ENCODE measurements around the gene SATB2. TPM values are rescaled to one million over a fixed set of nuclear protein-coding genes. Genes with fewer than 3 reads are reported as not detected.

Gene SATB2
- total RNA-seq, 1 donor, result 53.2 TPM

- H2AFZ ChIP-seq (ENCODE audit: low read length), result no peak overlapping the region
- no peaks in the 10 kb centered on the region for H4K20me1 ChIP-seq (ENCODE audit: insufficient read depth, low read length)
- H3K27me3 ChIP-seq (ENCODE audit: insufficient read depth, low read length), result no peaks in the 10 kb centered on the region
- TF ChIP-seq CTCF (IDR thresholded peaks at IDR 0.05; ENCODE audit: extremely low read depth, low read depth, low read length), result no peak
- peaks cover 11% of the 10 kb centered on the region for H3K4me1 ChIP-seq (ENCODE audit: insufficient read depth, low read length)
- H3K4me2 ChIP-seq (ENCODE audit: insufficient read depth, low read length), result no peak overlapping the region
- H3K27ac ChIP-seq (ENCODE audit: low read depth, low read length), result no peak overlapping the region
- DNase-seq (ENCODE audit: insufficient read length, low spot score, missing footprints), result no peak
- no peaks in the 10 kb centered on the region for H3K9me3 ChIP-seq (ENCODE audit: low read depth, low read length)
- H3K4me3 ChIP-seq (ENCODE audit: insufficient read depth, low read length), result no peak overlapping the region
- peaks cover 60% of the 10 kb centered on the region for H3K36me3 ChIP-seq (ENCODE audit: insufficient read depth, low read length)
- peaks cover 16% of the 10 kb centered on the region for H3K79me2 ChIP-seq (ENCODE audit: insufficient read depth, low read length)
These were observed 140.9 kb downstream of the SATB2 start for GRCh38 chr2:199316851-199317250.

DNA sequence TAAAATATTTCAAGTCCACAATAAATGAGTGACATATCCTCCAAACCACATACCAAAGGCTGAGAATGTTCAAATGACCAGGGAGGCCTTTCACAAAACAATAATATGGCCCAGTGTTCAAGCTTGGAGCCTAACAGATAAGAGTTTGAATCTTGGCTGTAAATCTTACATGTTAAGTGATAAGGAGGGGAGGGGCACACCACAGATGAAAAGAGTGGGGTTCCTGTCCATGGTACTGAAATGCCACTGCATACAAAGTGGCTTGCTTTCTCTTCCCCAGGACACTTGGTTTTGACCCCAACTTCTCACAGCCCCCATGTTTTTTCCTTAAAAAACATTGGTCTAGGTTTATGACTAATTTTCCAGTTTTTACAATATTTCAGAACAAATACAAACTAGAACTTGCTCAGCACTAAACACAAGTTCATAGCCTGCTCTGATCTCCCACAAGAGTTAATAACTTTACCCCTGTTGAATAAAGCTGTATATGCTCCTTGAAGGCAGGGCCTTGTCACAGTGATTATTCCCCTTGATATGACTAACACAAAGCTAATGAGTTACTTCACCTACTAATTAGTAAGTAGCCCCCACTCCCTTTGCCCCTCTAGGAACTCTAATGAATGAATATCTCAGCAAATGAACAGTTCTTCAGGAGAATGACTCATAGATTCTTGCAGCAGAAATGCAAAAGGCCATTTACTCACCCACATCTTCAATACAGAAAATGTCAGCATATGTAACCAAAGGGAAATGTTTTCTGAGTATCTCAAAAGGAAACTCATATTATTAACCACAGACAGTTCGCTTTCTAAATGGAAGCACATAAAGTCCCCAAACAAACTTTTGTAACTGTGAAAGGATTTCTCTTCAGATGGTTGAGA lies 142.2 kb downstream of the SATB2 start:
- no peak for DNase-seq (ENCODE audit: insufficient read length, low spot score, missing footprints)

DNA sequence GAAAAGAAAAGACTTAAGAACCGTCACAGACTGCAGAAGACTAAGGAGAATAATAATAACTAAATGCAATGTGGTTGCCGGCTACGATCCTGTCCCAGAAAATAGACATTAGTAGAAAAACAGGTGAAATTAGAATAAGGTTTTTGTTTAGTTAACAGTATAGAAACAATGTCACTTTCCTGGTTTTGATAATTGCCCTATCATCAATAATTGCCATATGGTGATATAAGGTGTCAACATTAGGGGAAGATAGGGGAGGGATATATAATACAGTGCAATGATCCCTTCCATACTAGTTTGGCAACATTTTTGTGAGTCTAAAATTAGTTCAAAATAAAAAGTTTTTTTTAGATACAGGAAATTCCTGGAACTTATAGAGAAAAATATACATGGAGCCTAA lies 144.8 kb downstream of the SATB2 start:
- TF ChIP-seq CTCF (IDR thresholded peaks at IDR 0.05; ENCODE audit: extremely low read depth, low read depth, low read length), result no peak
- H3K4me2 ChIP-seq (ENCODE audit: insufficient read depth, low read length), result no peak overlapping the region
- H3K4me1 ChIP-seq (ENCODE audit: insufficient read depth, low read length), result peaks cover 14% of the 10 kb centered on the region
- H2AFZ ChIP-seq (ENCODE audit: low read length), result no peak overlapping the region
- H3K4me3 ChIP-seq (ENCODE audit: insufficient read depth, low read length), result no peak overlapping the region
- no peak overlapping the region for H3K27ac ChIP-seq (ENCODE audit: low read depth, low read length)
- H4K20me1 ChIP-seq (ENCODE audit: insufficient read depth, low read length), result no peaks in the 10 kb centered on the region
- DNase-seq (ENCODE audit: insufficient read length, low spot score, missing footprints), result no peak
- H3K79me2 ChIP-seq (ENCODE audit: insufficient read depth, low read length), result peaks cover 11% of the 10 kb centered on the region
- H3K9me3 ChIP-seq (ENCODE audit: low read depth, low read length), result no peaks in the 10 kb centered on the region
- peaks cover 60% of the 10 kb centered on the region for H3K36me3 ChIP-seq (ENCODE audit: insufficient read depth, low read length)
- no peaks in the 10 kb centered on the region for H3K27me3 ChIP-seq (ENCODE audit: insufficient read depth, low read length)

More for the DNA sequence above, 142.2 kb downstream of the SATB2 start:
- Histone ChIP-seq H3K4me2 (ENCODE audit: insufficient read depth, low read length) (no peak overlapping the region), H3K27me3 (ENCODE audit: insufficient read depth, low read length) (no peaks in the 10 kb centered on the region), H3K36me3 (ENCODE audit: insufficient read depth, low read length) (peaks cover 58% of the 10 kb centered on the region), H3K4me1 (ENCODE audit: insufficient read depth, low read length) (peaks cover 11% of the 10 kb centered on the region), H4K20me1 (ENCODE audit: insufficient read depth, low read length) (no peaks in the 10 kb centered on the region), H3K9me3 (ENCODE audit: low read depth, low read length) (no peaks in the 10 kb centered on the region), H3K79me2 (ENCODE audit: insufficient read depth, low read length) (peaks cover 13% of the 10 kb centered on the region), H3K4me3 (ENCODE audit: insufficient read depth, low read length) (no peak overlapping the region), H2AFZ (ENCODE audit: low read length) (no peak overlapping the region), H3K27ac (ENCODE audit: low read depth, low read length) (no peak overlapping the region)
- TF ChIP-seq CTCF (IDR thresholded peaks at IDR 0.05; ENCODE audit: extremely low read depth, low read depth, low read length), result no peak

DNA sequence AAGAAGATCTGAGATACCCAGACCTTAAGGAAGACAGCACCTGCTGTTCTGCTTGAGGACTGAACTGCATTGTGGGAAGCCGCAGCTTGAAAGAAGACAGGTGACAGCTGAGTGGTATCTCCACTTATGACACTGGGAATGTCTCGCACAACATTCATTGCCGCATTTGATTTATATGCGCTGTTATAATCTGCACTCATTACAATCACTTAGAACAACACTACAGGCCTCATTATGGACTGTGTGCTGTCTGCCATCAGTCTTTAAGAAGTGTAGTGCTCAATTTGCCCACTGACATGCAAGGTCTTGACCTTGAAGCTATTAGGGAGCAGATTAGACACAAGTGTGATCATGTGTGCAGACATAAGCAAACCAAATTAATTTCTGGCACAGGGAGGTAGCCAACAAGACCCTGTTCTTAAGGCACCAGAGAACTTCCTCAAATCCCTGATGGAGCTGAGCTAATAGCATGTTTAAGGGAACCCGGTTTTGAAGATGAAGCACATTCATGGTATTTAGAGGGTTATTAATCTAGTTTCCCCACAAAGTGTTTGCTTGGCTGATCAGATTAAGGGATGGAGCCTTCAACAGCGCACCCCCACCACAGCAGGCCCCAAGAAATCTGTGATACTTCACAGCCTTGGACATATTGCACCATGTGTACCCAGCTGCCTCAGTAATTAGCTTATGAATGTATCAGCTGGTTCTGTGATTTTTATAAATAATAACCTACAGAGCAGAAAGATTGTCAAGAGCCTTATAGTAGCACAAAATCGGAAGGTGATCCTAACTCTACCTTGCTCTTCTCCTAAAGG lies 146.8 kb downstream of the SATB2 start:
- no peak for DNase-seq (ENCODE audit: insufficient read length, low spot score, missing footprints)
- TF ChIP-seq CTCF (IDR thresholded peaks at IDR 0.05; ENCODE audit: extremely low read depth, low read depth, low read length), result no peak
- peaks cover 16% of the 10 kb centered on the region for H3K79me2 ChIP-seq (ENCODE audit: insufficient read depth, low read length)

More for the DNA sequence above, 146.8 kb downstream of the SATB2 start:
- Histone ChIP-seq H3K27me3 (ENCODE audit: insufficient read depth, low read length) (no peaks in the 10 kb centered on the region), H4K20me1 (ENCODE audit: insufficient read depth, low read length) (no peaks in the 10 kb centered on the region), H3K36me3 (ENCODE audit: insufficient read depth, low read length) (peaks cover 57% of the 10 kb centered on the region), H3K4me2 (ENCODE audit: insufficient read depth, low read length) (no peak overlapping the region), H3K4me3 (ENCODE audit: insufficient read depth, low read length) (no peak overlapping the region), H3K4me1 (ENCODE audit: insufficient read depth, low read length) (peaks cover 27% of the 10 kb centered on the region), H2AFZ (ENCODE audit: low read length) (no peak overlapping the region), H3K9me3 (ENCODE audit: low read depth, low read length) (no peaks in the 10 kb centered on the region), H3K27ac (ENCODE audit: low read depth, low read length) (no peak overlapping the region)

Data from osteoblast (primary cell).